ENCODE data around the gene PAX5. TPM values are rescaled to one million over a fixed set of nuclear protein-coding genes. Genes with fewer than 3 reads are reported as not detected.

PAX5 gene
- polyA plus RNA-seq, 4 donors = under 0.01 to 1.1 (median 0.22) TPM; not detected in 1

GRCh38 chr9:36985061-36985768 is 48.9 kb downstream of the PAX5 start:
- Histone ChIP-seq H3K4me1 (ENCODE audit: control insufficient read depth in 3 of 3, insufficient read depth in 2 of 3, low read depth in 1 of 3, low read length in 2 of 3) (no peaks in the 10 kb centered on the region), H3K9me3 (ENCODE audit: control insufficient read depth in 2 of 2, insufficient read depth in 1 of 2, low read depth in 1 of 2, low read length in 1 of 2) (peaks cover 0 to 2% of the 10 kb centered on the region in 2 donors), H3K27ac (ENCODE audit: low read depth in 1 of 3, low read length in 2 of 3) (no peak overlapping the region), H3K27me3 (ENCODE audit: control insufficient read depth in 3 of 3, insufficient read depth in 3 of 3, low read length in 3 of 3) (peaks cover 10 to 84% (median 38%) of the 10 kb centered on the region in 3 donors), H3K4me3 (ENCODE audit: low read depth in 1 of 3, low read length in 3 of 3) (no peak overlapping the region), H3K36me3 (ENCODE audit: control insufficient read depth in 3 of 3, insufficient read depth in 2 of 3, low read depth in 1 of 3, low read length in 3 of 3) (no peaks in the 10 kb centered on the region)
- 24 to 32% (median 32%) methylated on average over 15 of the region's 15 CpGs for WGBS, 3 donors
- DNase-seq = no peak
- FAIRE-seq = no peak

GRCh38 chr9:36980148-36980974 is 53.7 kb downstream of the PAX5 start:
- FAIRE-seq (no peak), DNase-seq (no peak)
- Histone ChIP-seq H3K4me3 (ENCODE audit: low read depth in 1 of 3, low read length in 3 of 3) (no peak overlapping the region), H3K27ac (ENCODE audit: low read depth in 1 of 3, low read length in 2 of 3) (no peak overlapping the region), H3K9me3 (ENCODE audit: control insufficient read depth in 2 of 2, insufficient read depth in 1 of 2, low read depth in 1 of 2, low read length in 1 of 2) (no peaks in the 10 kb centered on the region), H3K27me3 (ENCODE audit: control insufficient read depth in 3 of 3, insufficient read depth in 3 of 3, low read length in 3 of 3) (peaks cover under 1 to 53% (median 7%) of the 10 kb centered on the region in 3 donors), H3K4me1 (ENCODE audit: control insufficient read depth in 3 of 3, insufficient read depth in 2 of 3, low read depth in 1 of 3, low read length in 2 of 3) (no peaks in the 10 kb centered on the region), H3K36me3 (ENCODE audit: control insufficient read depth in 3 of 3, insufficient read depth in 2 of 3, low read depth in 1 of 3, low read length in 3 of 3) (no peaks in the 10 kb centered on the region)
- 39 to 44% (median 41%) methylated on average over 7 of the region's 7 CpGs for WGBS, 3 donors

- FAIRE-seq = no peak
- H3K4me1 ChIP-seq (ENCODE audit: control insufficient read depth in 3 of 3, insufficient read depth in 2 of 3, low read depth in 1 of 3, low read length in 2 of 3) = no peaks in the 10 kb centered on the region
- 66 to 81% (median 76%) methylated on average over 10 of the region's 10 CpGs for WGBS, 3 donors
These were observed 57.6 kb downstream of the PAX5 start for GRCh38 chr9:36976371-36977030.

GRCh38 chr9:36974731-36975130 is 59.3 kb downstream of the PAX5 start:
- no peaks in the 10 kb centered on the region for H3K9me3 ChIP-seq (ENCODE audit: control insufficient read depth in 2 of 2, insufficient read depth in 1 of 2, low read depth in 1 of 2, low read length in 1 of 2)
- H3K36me3 ChIP-seq (ENCODE audit: control insufficient read depth in 3 of 3, insufficient read depth in 2 of 3, low read depth in 1 of 3, low read length in 3 of 3) = no peaks in the 10 kb centered on the region
- no peak overlapping the region for H3K27ac ChIP-seq (ENCODE audit: low read depth in 1 of 3, low read length in 2 of 3)
- 58 to 64% (median 60%) methylated on average over 7 of the region's 7 CpGs for WGBS, 3 donors
- peaks cover 0 to 15% (median 0%) of the 10 kb centered on the region in 3 donors for H3K27me3 ChIP-seq (ENCODE audit: control insufficient read depth in 3 of 3, insufficient read depth in 3 of 3, low read length in 3 of 3)
- no peak overlapping the region for H3K4me3 ChIP-seq (ENCODE audit: low read depth in 1 of 3, low read length in 3 of 3)
- no peak for DNase-seq
- no peak for FAIRE-seq
- no peaks in the 10 kb centered on the region for H3K4me1 ChIP-seq (ENCODE audit: control insufficient read depth in 3 of 3, insufficient read depth in 2 of 3, low read depth in 1 of 3, low read length in 2 of 3)

More at GRCh38 chr9:36976371-36977030, 57.6 kb downstream of the PAX5 start:
- Histone ChIP-seq H3K36me3 (ENCODE audit: control insufficient read depth in 3 of 3, insufficient read depth in 2 of 3, low read depth in 1 of 3, low read length in 3 of 3) (no peaks in the 10 kb centered on the region), H3K27ac (ENCODE audit: low read depth in 1 of 3, low read length in 2 of 3) (no peak overlapping the region), H3K4me3 (ENCODE audit: low read depth in 1 of 3, low read length in 3 of 3) (no peak overlapping the region), H3K27me3 (ENCODE audit: control insufficient read depth in 3 of 3, insufficient read depth in 3 of 3, low read length in 3 of 3) (peaks cover 0 to 28% (median 0%) of the 10 kb centered on the region in 3 donors), H3K9me3 (ENCODE audit: control insufficient read depth in 2 of 2, insufficient read depth in 1 of 2, low read depth in 1 of 2, low read length in 1 of 2) (no peaks in the 10 kb centered on the region)
- DNase-seq = no peak

GRCh38 chr9:36971935-36972488 is 62.1 kb downstream of the PAX5 start:
- DNase-seq = no peak
- no peak overlapping the region for H3K27ac ChIP-seq (ENCODE audit: low read depth in 1 of 3, low read length in 2 of 3)
- H3K4me1 ChIP-seq (ENCODE audit: control insufficient read depth in 3 of 3, insufficient read depth in 2 of 3, low read depth in 1 of 3, low read length in 2 of 3) = no peaks in the 10 kb centered on the region
- 67 to 79% (median 70%) methylated on average over 4 of the region's 4 CpGs for WGBS, 3 donors
- H3K27me3 ChIP-seq (ENCODE audit: control insufficient read depth in 3 of 3, insufficient read depth in 3 of 3, low read length in 3 of 3) = peaks cover 0 to 6% (median 0%) of the 10 kb centered on the region in 3 donors
- FAIRE-seq = no peak
- no peaks in the 10 kb centered on the region for H3K9me3 ChIP-seq (ENCODE audit: control insufficient read depth in 2 of 2, insufficient read depth in 1 of 2, low read depth in 1 of 2, low read length in 1 of 2)
- no peak overlapping the region for H3K4me3 ChIP-seq (ENCODE audit: low read depth in 1 of 3, low read length in 3 of 3)
- H3K36me3 ChIP-seq (ENCODE audit: control insufficient read depth in 3 of 3, insufficient read depth in 2 of 3, low read depth in 1 of 3, low read length in 3 of 3) = no peaks in the 10 kb centered on the region

- WGBS, 3 donors = 54 to 64% (median 61%) methylated on average over 7 to 9 of the region's 9 CpGs
- FAIRE-seq = no peak
- H3K27ac ChIP-seq (ENCODE audit: low read depth in 1 of 3, low read length in 2 of 3) = no peak overlapping the region
These were observed 63.8 kb downstream of the PAX5 start for GRCh38 chr9:36970007-36970888.

GRCh38 chr9:36969216-36969771 is 64.8 kb downstream of the PAX5 start:
- 74 to 81% (median 79%) methylated on average over 11 of the region's 11 CpGs for WGBS, 3 donors
- H3K36me3 ChIP-seq (ENCODE audit: control insufficient read depth in 3 of 3, insufficient read depth in 2 of 3, low read depth in 1 of 3, low read length in 3 of 3) = no peaks in the 10 kb centered on the region
- H3K4me1 ChIP-seq (ENCODE audit: control insufficient read depth in 3 of 3, insufficient read depth in 2 of 3, low read depth in 1 of 3, low read length in 2 of 3) = no peaks in the 10 kb centered on the region
- no peak overlapping the region for H3K4me3 ChIP-seq (ENCODE audit: low read depth in 1 of 3, low read length in 3 of 3)
- DNase-seq (no peak), FAIRE-seq (no peak)
- no peak overlapping the region for H3K27ac ChIP-seq (ENCODE audit: low read depth in 1 of 3, low read length in 2 of 3)
- H3K27me3 ChIP-seq (ENCODE audit: control insufficient read depth in 3 of 3, insufficient read depth in 3 of 3, low read length in 3 of 3) = peaks cover 0 to 3% (median 0%) of the 10 kb centered on the region in 3 donors
- H3K9me3 ChIP-seq (ENCODE audit: control insufficient read depth in 2 of 2, insufficient read depth in 1 of 2, low read depth in 1 of 2, low read length in 1 of 2) = no peaks in the 10 kb centered on the region

More at GRCh38 chr9:36970007-36970888, 63.8 kb downstream of the PAX5 start:
- Histone ChIP-seq H3K27me3 (ENCODE audit: control insufficient read depth in 3 of 3, insufficient read depth in 3 of 3, low read length in 3 of 3) (peaks cover 0 to 6% (median 0%) of the 10 kb centered on the region in 3 donors), H3K4me3 (ENCODE audit: low read depth in 1 of 3, low read length in 3 of 3) (no peak overlapping the region), H3K36me3 (ENCODE audit: control insufficient read depth in 3 of 3, insufficient read depth in 2 of 3, low read depth in 1 of 3, low read length in 3 of 3) (no peaks in the 10 kb centered on the region), H3K9me3 (ENCODE audit: control insufficient read depth in 2 of 2, insufficient read depth in 1 of 2, low read depth in 1 of 2, low read length in 1 of 2) (no peaks in the 10 kb centered on the region), H3K4me1 (ENCODE audit: control insufficient read depth in 3 of 3, insufficient read depth in 2 of 3, low read depth in 1 of 3, low read length in 2 of 3) (no peaks in the 10 kb centered on the region)
- DNase-seq = no peak
